K562 (cell line): ENCODE measurements around the gene PHTF1. TPM values are rescaled to one million over a fixed set of nuclear protein-coding genes. Genes with fewer than 3 reads are reported as not detected.

Source experiments
- CLOCK ChIP-seq: fragments of 250-450 bp; sonication (Bioruptor Pico); IDR thresholded peaks from 2 replicates; pipeline ENCODE4 v1.4.0; 2020; ENCODE audit warnings: mild to moderate bottlenecking, moderate library complexity, borderline replicate concordance
- FOXJ2 ChIP-seq: fragments of 200-800 bp; sonication (Bioruptor generic); IDR thresholded peaks from 2 replicates; pipeline ENCODE4 v1.6.1; 2016; ENCODE audit warnings: missing genetic modification characterization, missing compliant biosample characterization
- HOMEZ ChIP-seq: fragments of 250-450 bp; sonication (Bioruptor Pico); IDR thresholded peaks from 2 replicates; pipeline ENCODE4 v1.4.0; 2020; ENCODE audit warnings: mild to moderate bottlenecking, moderate library complexity
- NCOR1 ChIP-seq: fragments of 450-650 bp; IDR thresholded peaks from 2 replicates; pipeline ENCODE4 v1.6.1; 2016; ENCODE audit warnings: mild to moderate bottlenecking, moderate library complexity
- NEUROD1 ChIP-seq: fragments of 150-350 bp; IDR thresholded peaks from 2 replicates; pipeline ENCODE4 v1.6.1; 2014; ENCODE audit warnings: borderline replicate concordance, low read length, low read depth; ENCODE audit not compliant: partially characterized antibody
- POLR3G ChIP-seq: IDR thresholded peaks from 2 replicates; pipeline ENCODE4 v1.6.1; 2011; ENCODE audit not compliant: insufficient read length, insufficient replicate concordance; ENCODE audit errors: extremely low read depth
- PREB ChIP-seq: sonication (generic); formaldehyde crosslinking; IDR thresholded peaks from 2 replicates; pipeline ENCODE4 v1.8.1; 2023; ENCODE audit warnings: mild to moderate bottlenecking, missing genetic modification reagents
- SRSF1 ChIP-seq: fragments of 200-400 bp; formaldehyde crosslinking; IDR thresholded peaks from 2 replicates; pipeline ENCODE4 v1.6.1; 2017; ENCODE audit warnings: mild to moderate bottlenecking, low read depth, low read length, moderate library complexity
- TRIM25 ChIP-seq: fragments of 450-650 bp; IDR thresholded peaks from 2 replicates; pipeline ENCODE4 v1.7.0; 2016; ENCODE audit warnings: borderline replicate concordance
- ZBTB11 ChIP-seq, 3 experiments: fragments of 200-800 bp in 1 of 3; fragments of 250-450 bp in 1 of 3; fragments of 450-650 bp in 1 of 3; sonication (Bioruptor Pico) in 1 of 3; sonication (Bioruptor generic) in 1 of 3; formaldehyde crosslinking in 1 of 3; IDR thresholded peaks; 2 replicates each; pipeline versions ENCODE4 v1.6.1 to v1.8.0; 2016 to 2022; ENCODE audit warnings: mild to moderate bottlenecking in 2 of 3, missing genetic modification characterization in 2 of 3, missing compliant biosample characterization in 1 of 3, moderate library complexity in 1 of 3
- ZNF140 ChIP-seq: fragments of 250-450 bp; sonication (Bioruptor Pico); IDR thresholded peaks from 2 replicates; pipeline ENCODE4 v1.8.0; 2021; ENCODE audit warnings: moderate library complexity, mild to moderate bottlenecking, inconsistent platforms
- ZNF277 ChIP-seq: fragments of 250-450 bp; sonication (Bioruptor Pico); IDR thresholded peaks from 2 replicates; pipeline ENCODE4 v1.8.0; 2022; ENCODE audit warnings: inconsistent platforms, mild to moderate bottlenecking, moderate library complexity, borderline replicate concordance
- ZNF699 ChIP-seq: fragments of 250-450 bp; sonication (Bioruptor Pico); IDR thresholded peaks from 2 replicates; pipeline ENCODE4 v1.8.0; 2021; ENCODE audit warnings: mild to moderate bottlenecking, moderate library complexity; ENCODE audit not compliant: insufficient replicate concordance
- ZNF764 ChIP-seq: fragments of 250-450 bp; sonication (Bioruptor Pico); IDR thresholded peaks from 2 replicates; pipeline ENCODE4 v1.4.0; 2020; ENCODE audit warnings: low read depth, mild to moderate bottlenecking, moderate library complexity
- polyA plus RNA-seq, 8 experiments: library from polyadenylated mRNA; depleted of rRNA in 4 of 8; stranded (reverse) in 5 of 8; unstranded in 3 of 8; fragments of >200 nt; fragmentation: Nextera tagmentation in 2 of 8; fragmentation: Illumina TruSeq in 1 of 8; extraction: Ambion mirVana in 2 of 8; extraction: Trizol in 1 of 8; gene quantifications; 2 replicates each; pipeline versions ENCODE4 v1.2.1 to v1.2.3, GENCODE V29; 2011 to 2014; ENCODE audit warnings: inconsistent platforms in 1 of 8, missing spikeins in 1 of 8
- total RNA-seq, 7 experiments: library from RNA; depleted of rRNA in 6 of 7; stranded (reverse); fragments of >200 nt in 6 of 7; fragmentation: Illumina TruSeq in 2 of 7; extraction: Trizol in 2 of 7; gene quantifications; 2 replicates each; pipeline versions ENCODE4 v1.2.1 to v1.2.3, GENCODE V29; 2011 to 2021; ENCODE audit warnings: low replicate concordance in 1 of 7

The PHTF1 gene
- total and polyA plus RNA-seq, 9 of the 15 experiments (the other 6 are each of a cell fraction or from before 2014, with no cell fraction given): 8.4 to 36.2 (median 23.0) TPM

- no peak for TF ChIP-seq FOXJ2 (tag)
- no peak for TF ChIP-seq HOMEZ (CRISPR knock-in tag)
- TF ChIP-seq ZBTB11 (CRISPR knock-in tag; IDR thresholded peaks at IDR 0.05): no peak
- TF ChIP-seq POLR3G: no peak
- TF ChIP-seq SRSF1: no peak
- TF ChIP-seq ZNF699 (CRISPR knock-in tag): no peak
- no peak for TF ChIP-seq ZNF140 (CRISPR knock-in tag)
- no peak for TF ChIP-seq NEUROD1
- no peak for TF ChIP-seq ZNF277 (CRISPR knock-in tag)
- peak; percentile 75 for TF ChIP-seq NCOR1
- TF ChIP-seq TRIM25: no peak
- TF ChIP-seq PREB: no peak
- TF ChIP-seq ZNF764: no peak
- TF ChIP-seq CLOCK: no peak
Observed at GRCh38 chr1:113692824-113693431, 66.4 kb downstream of the PHTF1 start (continued).
